ENCODE data around the gene HOXD4.

Gene HOXD4

DNA sequence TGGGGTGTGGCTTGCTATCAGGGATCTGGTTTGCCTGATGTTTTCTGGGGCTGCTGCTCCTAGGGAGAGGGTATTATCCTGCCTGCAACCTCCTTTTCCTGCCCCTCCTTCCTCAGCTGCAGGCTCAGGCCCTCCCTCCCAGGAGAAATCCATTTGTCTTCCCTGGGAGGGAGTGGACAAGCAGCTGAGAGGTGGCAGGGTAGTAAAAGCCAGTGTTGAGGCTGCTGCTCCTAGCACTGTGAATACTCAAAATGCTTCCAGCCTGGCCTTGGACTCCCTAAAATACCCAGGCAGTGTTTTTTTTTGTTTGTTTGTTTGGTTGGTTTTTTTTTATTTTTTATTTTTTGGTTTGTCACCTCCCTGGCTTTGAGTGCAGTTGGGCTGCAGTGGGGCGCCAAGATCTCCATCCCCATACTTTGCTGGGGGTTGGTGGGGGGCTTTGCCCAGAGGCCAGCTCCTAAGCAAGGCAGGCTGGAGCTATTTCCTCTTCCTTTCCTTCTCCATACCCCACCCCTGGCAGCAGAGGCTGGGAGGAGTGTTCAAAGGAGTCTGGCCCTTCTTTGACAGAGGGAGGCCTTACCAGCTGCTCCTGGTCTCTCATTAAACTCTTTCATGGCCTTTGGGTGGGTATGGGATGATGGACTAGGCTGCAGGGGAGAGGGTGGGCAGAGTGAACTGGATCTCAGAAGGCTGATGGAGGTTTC, 19.4 kb downstream of the HOXD4 start:
- no peak for DNase-seq (ENCODE audit: low spot score)

GRCh38 chr2:176171351-176172006, 20.1 kb downstream of the HOXD4 start:
- no peak for DNase-seq (ENCODE audit: low spot score)

DNA sequence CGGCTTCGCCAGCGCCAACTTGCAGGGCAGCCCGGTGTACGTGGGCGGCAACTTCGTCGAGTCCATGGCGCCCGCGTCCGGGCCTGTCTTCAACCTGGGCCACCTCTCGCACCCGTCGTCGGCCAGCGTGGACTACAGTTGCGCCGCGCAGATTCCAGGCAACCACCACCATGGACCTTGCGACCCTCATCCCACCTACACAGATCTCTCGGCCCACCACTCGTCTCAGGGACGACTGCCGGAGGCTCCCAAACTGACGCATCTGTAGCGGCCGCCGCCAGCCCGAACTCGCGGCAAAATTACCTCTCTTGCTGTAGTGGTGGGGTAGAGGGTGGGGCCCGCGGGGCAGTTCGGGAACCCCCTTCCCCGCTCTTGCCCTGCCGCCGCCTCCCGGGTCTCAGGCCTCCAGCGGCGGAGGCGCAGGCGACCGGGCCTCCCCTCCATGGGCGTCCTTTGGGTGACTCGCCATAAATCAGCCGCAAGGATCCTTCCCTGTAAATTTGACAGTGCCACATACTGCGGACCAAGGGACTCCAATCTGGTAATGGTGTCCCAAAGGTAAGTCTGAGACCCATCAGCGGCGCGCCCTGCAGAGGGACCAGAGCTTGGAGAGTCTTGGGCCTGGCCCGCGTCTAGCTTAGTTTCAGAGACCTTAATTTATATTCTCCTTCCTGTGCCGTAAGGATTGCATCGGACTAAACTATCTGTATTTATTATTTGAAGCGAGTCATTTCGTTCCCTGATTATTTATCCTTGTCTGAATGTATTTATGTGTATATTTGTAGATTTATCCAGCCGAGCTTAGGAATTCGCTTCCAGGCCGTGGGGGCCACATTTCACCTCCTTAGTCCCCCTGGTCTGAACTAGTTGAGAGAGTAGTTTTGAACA, 20.9 kb downstream of the HOXD4 start:
- no peak for DNase-seq (ENCODE audit: low spot score)

- no peak for DNase-seq (ENCODE audit: low spot score)
Observed at GRCh38 chr2:176172895-176173566, 21.7 kb downstream of the HOXD4 start.

GRCh38 chr2:176173567-176174381, 22.4 kb downstream of the HOXD4 start:
- no peak for DNase-seq (ENCODE audit: low spot score)

GRCh38 chr2:176174382-176174823, 23.1 kb downstream of the HOXD4 start:
- DNase-seq (ENCODE audit: low spot score) = peak; percentile 71

GRCh38 chr2:176174824-176175708, 23.7 kb downstream of the HOXD4 start:
- peak; percentile 90 for DNase-seq (ENCODE audit: low spot score)

GRCh38 chr2:176175709-176176607, 24.6 kb downstream of the HOXD4 start:
- no peak for DNase-seq (ENCODE audit: low spot score)

DNA sequence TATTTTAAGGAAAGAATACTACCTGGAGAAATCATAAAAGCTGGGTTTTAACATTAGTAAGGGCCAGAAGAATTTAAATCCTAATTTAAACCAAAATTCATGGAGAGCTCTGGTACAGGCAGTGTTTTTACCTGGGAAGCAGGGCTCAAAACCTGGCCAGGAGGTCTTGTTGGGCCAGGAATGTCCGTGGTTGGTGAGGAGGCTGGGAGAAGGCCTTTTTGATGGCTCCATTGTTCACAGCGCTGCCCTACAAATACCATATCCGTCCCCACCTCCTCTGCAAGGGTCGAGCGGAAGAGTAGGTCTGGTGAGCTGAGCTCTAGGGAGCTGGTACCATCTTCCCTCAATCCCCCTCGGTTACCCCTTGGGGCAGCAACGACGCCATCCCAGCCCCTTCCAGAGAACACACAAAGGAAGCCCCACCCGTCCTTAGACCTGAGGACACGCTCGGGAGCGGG, 26.3 kb downstream of the HOXD4 start:
- no peak for DNase-seq (ENCODE audit: low spot score)

GRCh38 chr2:176178038-176178756, 26.8 kb downstream of the HOXD4 start:
- no peak for DNase-seq (ENCODE audit: low spot score)

GRCh38 chr2:176178757-176179295, 27.5 kb downstream of the HOXD4 start:
- no peak for DNase-seq (ENCODE audit: low spot score)

DNA sequence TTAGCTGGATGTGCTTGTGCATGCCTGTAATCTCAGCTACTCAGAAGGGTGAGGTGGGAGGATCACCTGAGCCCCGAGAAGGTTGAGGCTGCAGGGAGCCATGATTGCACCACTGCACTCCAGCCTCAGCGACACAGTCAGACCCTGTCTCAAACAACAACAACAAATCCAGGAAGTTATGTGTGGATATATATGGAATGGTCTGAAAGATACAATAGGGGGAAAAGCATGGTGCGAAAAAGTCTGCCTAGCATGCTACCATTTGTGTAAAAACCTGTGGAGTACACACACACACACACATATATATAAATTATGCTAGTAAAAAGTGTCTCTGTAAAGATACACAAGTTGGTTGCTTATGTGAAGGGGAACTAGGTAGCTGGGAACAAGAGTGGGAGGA, 30.2 kb downstream of the HOXD4 start:
- no peak for DNase-seq (ENCODE audit: low spot score)

DNA sequence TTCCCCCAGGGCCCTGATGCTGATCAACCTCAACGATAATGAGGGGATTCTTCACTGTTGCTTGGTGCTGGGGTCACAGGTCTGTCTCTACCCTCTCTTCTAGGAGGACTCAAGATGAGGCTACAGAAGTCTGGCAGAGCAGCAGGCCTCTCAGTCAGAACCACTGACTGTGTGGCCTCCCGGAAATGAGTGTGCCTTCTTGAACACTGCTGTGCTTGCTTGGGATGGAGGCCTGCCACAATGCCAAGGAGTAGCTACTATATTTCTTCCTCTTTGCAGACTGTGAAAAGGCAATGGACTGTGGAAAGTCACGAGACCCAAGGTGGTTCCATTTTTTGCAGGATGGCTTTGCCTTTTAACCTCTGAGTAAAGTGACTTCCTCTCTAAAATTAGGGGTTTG, 31.3 kb downstream of the HOXD4 start:
- no peak for DNase-seq (ENCODE audit: low spot score)

DNA sequence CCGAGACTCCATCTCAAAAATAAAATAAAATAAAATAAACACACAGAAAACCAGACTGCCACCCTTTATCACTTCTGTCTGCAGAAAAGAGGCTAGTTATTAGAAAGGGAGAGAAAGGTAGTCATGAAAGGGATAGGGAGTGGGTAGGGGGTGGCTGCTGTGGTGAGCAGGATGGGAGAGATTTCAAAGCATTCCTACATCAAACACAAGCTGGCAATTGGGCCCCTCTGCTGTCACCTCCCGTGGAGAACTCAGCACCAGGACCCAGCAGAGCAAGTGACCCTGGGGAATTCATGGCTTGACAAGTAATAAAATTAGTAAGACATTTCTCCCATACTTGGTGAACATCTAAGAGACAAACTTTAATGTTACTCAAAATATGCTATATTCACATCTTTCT, 33.4 kb downstream of the HOXD4 start:
- no peak for DNase-seq (ENCODE audit: low spot score)

- no peak for DNase-seq (ENCODE audit: low spot score)
Observed at GRCh38 chr2:176186024-176186423, 34.7 kb downstream of the HOXD4 start.

- no peak for DNase-seq (ENCODE audit: low spot score)
Observed at GRCh38 chr2:176187200-176187898, 36.0 kb downstream of the HOXD4 start.

All from globus pallidus (tissue), 1 donor.